Smooth muscle cell (in vitro differentiated cells): Measurements from ENCODE around the gene C12orf56. TPM values are rescaled to one million over a fixed set of nuclear protein-coding genes. Genes with fewer than 3 reads are reported as not detected.
"Not testable (repeated sequence)": the region's sequence is repeated elsewhere in the genome, so short reads cannot be mapped to it uniquely, and the experiment has no call there.

Experiments used
- DNase-seq: peaks from one replicate; lab custom pipeline; 2025; ENCODE audit not compliant: unreplicated experiment; lab: John Stamatoyannopoulos, UW
- H2AFZ ChIP-seq: fragments of 200-600 bp; sonication (generic); 2 replicates; pipeline ENCODE4 v1.6.0; 2016; ENCODE audit warnings: antibody characterized with exemption, low read depth, mild to moderate bottlenecking
- H3F3A ChIP-seq: fragments of 200-600 bp; sonication (generic); 2 replicates; pipeline ENCODE4 v1.6.0; 2017; ENCODE audit warnings: antibody characterized with exemption, low read depth
- H3K27ac ChIP-seq: fragments of 200-600 bp; sonication (generic); 2 replicates; pipeline ENCODE4 v1.5.1; 2016; ENCODE audit warnings: low read depth, mild to moderate bottlenecking
- H3K27me3 ChIP-seq: fragments of 200-600 bp; sonication (generic); 2 replicates; pipeline ENCODE4 v1.6.1; 2016; ENCODE audit warnings: low read depth, mild to moderate bottlenecking
- H3K36me3 ChIP-seq: fragments of 200-600 bp; sonication (generic); 2 replicates; pipeline ENCODE4 v1.5.1; 2016; ENCODE audit warnings: low read depth
- H3K4me1 ChIP-seq: fragments of 200-600 bp; sonication (generic); 2 replicates; pipeline ENCODE4 v1.5.1; 2016; ENCODE audit warnings: low read depth
- H3K4me2 ChIP-seq: fragments of 200-600 bp; sonication (generic); 2 replicates; pipeline ENCODE4 v1.6.0; 2016; ENCODE audit warnings: mild to moderate bottlenecking
- H3K4me3 ChIP-seq: fragments of 200-600 bp; sonication (generic); 2 replicates; pipeline ENCODE4 v1.5.1; 2016; ENCODE audit warnings: mild to moderate bottlenecking
- H3K79me2 ChIP-seq: fragments of 200-600 bp; sonication (generic); 2 replicates; pipeline ENCODE4 v1.6.0; 2016; ENCODE audit warnings: low read depth, mild to moderate bottlenecking
- H3K9ac ChIP-seq: fragments of 200-600 bp; sonication (generic); 2 replicates; pipeline ENCODE4 v1.6.0; 2016; ENCODE audit warnings: low read depth
- H3K9me3 ChIP-seq: fragments of 200-600 bp; sonication (generic); replicated peaks from 2 replicates; pipeline ENCODE4 v1.5.1; 2016; ENCODE audit warnings: low read depth
- H4K20me1 ChIP-seq: fragments of 200-600 bp; sonication (generic); 2 replicates; pipeline ENCODE4 v1.6.0; 2016; ENCODE audit warnings: low read depth
- CTCF ChIP-seq: fragments of 200-600 bp; sonication (generic); IDR thresholded peaks from 2 replicates; pipeline ENCODE4 v1.5.1; 2017; ENCODE audit warnings: borderline replicate concordance, mild to moderate bottlenecking, antibody characterized with exemption; ENCODE audit not compliant: insufficient read depth, poor library complexity, severe bottlenecking
- WGBS: methylation state at CpG from one replicate; pipeline ENCODE4 v1.1.7; 2016; ENCODE audit warnings: low lambda C conversion rate; 5-methylcytosine and 5-hydroxymethylcytosine counted together
- polyA plus RNA-seq: library from polyadenylated mRNA; unstranded; fragments of >200 nt; fragmentation: Nextera tagmentation; extraction: Ambion mirVana; gene quantifications from 2 replicates; pipeline ENCODE4 v1.2.1, GENCODE V29; 2016
- total RNA-seq: library from RNA; depleted of rRNA; stranded (reverse); fragments of >200 nt; gene quantifications from 2 replicates; pipeline ENCODE4 v1.2.3, GENCODE V29; 2014

Gene C12orf56
- total and polyA plus RNA-seq, 2 experiments from 2014 or later = 0.67 to 1.1 TPM

- H3K9ac ChIP-seq = no peak overlapping the region
- H3K4me1 ChIP-seq = no peaks in the 10 kb centered on the region
- WGBS = 81% methylated on average over 4 of the region's 4 CpGs
- H3K27me3 ChIP-seq = no peaks in the 10 kb centered on the region
- no peaks in the 10 kb centered on the region for H3K79me2 ChIP-seq
- no peaks in the 10 kb centered on the region for H3K36me3 ChIP-seq
- no peak overlapping the region for H3K4me3 ChIP-seq
- H3K9me3 ChIP-seq = no peaks in the 10 kb centered on the region
- H3K27ac ChIP-seq = no peak overlapping the region
- no peak for DNase-seq
- H3F3A ChIP-seq = no peaks in the 10 kb centered on the region
- no peak overlapping the region for H2AFZ ChIP-seq
- H4K20me1 ChIP-seq = no peaks in the 10 kb centered on the region
- no peak for TF ChIP-seq CTCF
- H3K4me2 ChIP-seq = no peak overlapping the region
Observed at GRCh38 chr12:64335886-64336466, 54.6 kb downstream of the C12orf56 start.

GRCh38 chr12:64332938-64333337 lies 57.6 kb downstream of the C12orf56 start:
- Histone ChIP-seq H3K27me3 (no peaks in the 10 kb centered on the region), H3F3A (no peaks in the 10 kb centered on the region), H3K36me3 (no peaks in the 10 kb centered on the region), H3K4me2 (no peak overlapping the region), H3K4me3 (no peak overlapping the region), H3K9ac (no peak overlapping the region), H3K9me3 (no peaks in the 10 kb centered on the region), H3K79me2 (no peaks in the 10 kb centered on the region), H3K27ac (no peak overlapping the region), H3K4me1 (no peaks in the 10 kb centered on the region), H4K20me1 (no peaks in the 10 kb centered on the region), H2AFZ (no peak overlapping the region)
- WGBS = 75% methylated on average over 2 of the region's 2 CpGs
- TF ChIP-seq CTCF = no peak
- DNase-seq = no peak

- 92% methylated on average over 5 of the region's 5 CpGs for WGBS
Observed at GRCh38 chr12:64332296-64332695, 58.3 kb downstream of the C12orf56 start.

GRCh38 chr12:64329031-64329710 lies 61.4 kb downstream of the C12orf56 start:
- H3K4me2 ChIP-seq, H3K9ac ChIP-seq, H3K4me1 ChIP-seq, H3K79me2 ChIP-seq, H3K36me3 ChIP-seq, H3K4me3 ChIP-seq, H4K20me1 ChIP-seq, H3K27ac ChIP-seq, H3F3A ChIP-seq, H3K27me3 ChIP-seq, DNase-seq, H2AFZ ChIP-seq, H3K9me3 ChIP-seq: not testable (repeated sequence)
- WGBS = 93% methylated on average over 9 of the region's 9 CpGs

More at GRCh38 chr12:64332296-64332695, 58.3 kb downstream of the C12orf56 start:
- Histone ChIP-seq H3K27me3 (no peaks in the 10 kb centered on the region), H3K4me3 (no peak overlapping the region), H3K9me3 (no peaks in the 10 kb centered on the region), H3K4me2 (no peak overlapping the region), H2AFZ (no peak overlapping the region), H3K4me1 (no peaks in the 10 kb centered on the region), H3K36me3 (no peaks in the 10 kb centered on the region), H3K79me2 (no peaks in the 10 kb centered on the region), H3K27ac (no peak overlapping the region), H3K9ac (no peak overlapping the region), H3F3A (no peaks in the 10 kb centered on the region), H4K20me1 (no peaks in the 10 kb centered on the region)
- DNase-seq = no peak
- no peak for TF ChIP-seq CTCF
